ENCODE measurements around the gene FNTB. TPM values are rescaled to one million over a fixed set of nuclear protein-coding genes. Genes with fewer than 3 reads are reported as not detected.

Gene FNTB
- total and polyA plus RNA-seq, 12 donors, result 14.6 to 20.8 (median 16.5) TPM

DNA sequence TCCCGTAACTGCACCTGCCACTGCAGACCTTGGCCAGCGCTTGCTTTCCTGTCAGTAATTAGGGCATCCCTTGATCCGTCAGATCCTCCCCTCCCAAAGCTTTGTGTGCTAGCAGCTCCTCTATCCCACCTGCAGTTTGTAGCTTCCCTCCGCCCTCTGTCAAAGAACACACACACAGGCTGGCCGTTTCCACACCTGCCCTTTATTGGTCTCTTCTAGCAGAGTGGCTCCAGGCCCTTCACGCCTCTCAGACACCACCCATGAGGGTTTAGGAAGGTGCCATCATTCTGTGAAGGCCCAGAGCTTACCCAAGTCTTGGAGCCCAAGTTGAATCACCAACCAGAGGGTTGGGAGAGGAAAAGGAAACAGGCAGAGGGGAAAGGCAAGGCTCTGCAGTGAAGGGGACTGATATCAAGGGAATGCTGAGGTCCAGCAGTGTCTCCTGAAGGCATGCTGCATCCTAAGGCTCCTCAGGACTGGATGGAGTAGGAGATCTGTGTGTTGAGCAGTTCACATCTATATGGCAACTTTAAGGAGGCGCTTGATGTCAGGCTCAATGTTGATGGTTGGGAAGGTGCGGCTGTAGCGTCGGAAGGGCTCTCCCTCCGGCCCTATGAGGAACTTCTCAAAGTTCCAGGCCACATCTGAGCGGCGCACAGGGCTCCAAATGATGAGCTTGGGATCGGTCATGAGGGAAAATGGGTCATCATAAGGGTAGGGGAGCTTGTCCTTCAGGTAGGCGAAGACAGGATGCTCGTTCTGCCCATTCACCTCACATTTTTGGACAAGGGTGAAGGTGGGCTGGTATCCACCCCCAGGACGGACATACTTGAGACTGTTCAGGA is 47.5 kb upstream of the FNTB start:
- peaks cover 0 to 40% (median 21%) of the 10 kb centered on the region in 9 donors for H3K4me1 ChIP-seq
- TF ChIP-seq, protein P1, sequence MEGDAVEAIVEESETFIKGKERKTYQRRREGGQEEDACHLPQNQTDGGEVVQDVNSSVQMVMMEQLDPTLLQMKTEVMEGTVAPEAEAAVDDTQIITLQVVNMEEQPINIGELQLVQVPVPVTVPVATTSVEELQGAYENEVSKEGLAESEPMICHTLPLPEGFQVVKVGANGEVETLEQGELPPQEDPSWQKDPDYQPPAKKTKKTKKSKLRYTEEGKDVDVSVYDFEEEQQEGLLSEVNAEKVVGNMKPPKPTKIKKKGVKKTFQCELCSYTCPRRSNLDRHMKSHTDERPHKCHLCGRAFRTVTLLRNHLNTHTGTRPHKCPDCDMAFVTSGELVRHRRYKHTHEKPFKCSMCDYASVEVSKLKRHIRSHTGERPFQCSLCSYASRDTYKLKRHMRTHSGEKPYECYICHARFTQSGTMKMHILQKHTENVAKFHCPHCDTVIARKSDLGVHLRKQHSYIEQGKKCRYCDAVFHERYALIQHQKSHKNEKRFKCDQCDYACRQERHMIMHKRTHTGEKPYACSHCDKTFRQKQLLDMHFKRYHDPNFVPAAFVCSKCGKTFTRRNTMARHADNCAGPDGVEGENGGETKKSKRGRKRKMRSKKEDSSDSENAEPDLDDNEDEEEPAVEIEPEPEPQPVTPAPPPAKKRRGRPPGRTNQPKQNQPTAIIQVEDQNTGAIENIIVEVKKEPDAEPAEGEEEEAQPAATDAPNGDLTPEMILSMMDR (IDR thresholded peaks at IDR 0.05), result no peak
- no peak overlapping the region for H3K4me3 ChIP-seq
- ATAC-seq, result no peak
- 94 to 96% methylated on average over 17 of the region's 17 CpGs for WGBS, 2 donors
- intact Hi-C loops (cut with DNase I), result no loop called here
- no peaks in the 10 kb centered on the region for H3K27me3 ChIP-seq
- no peak for DNase-seq
- no peak overlapping the region for H3K27ac ChIP-seq
- peaks cover 0 to 89% (median 1%) of the 10 kb centered on the region in 9 donors for H3K36me3 ChIP-seq
- H3K9me3 ChIP-seq, result no peaks in the 10 kb centered on the region

DNA sequence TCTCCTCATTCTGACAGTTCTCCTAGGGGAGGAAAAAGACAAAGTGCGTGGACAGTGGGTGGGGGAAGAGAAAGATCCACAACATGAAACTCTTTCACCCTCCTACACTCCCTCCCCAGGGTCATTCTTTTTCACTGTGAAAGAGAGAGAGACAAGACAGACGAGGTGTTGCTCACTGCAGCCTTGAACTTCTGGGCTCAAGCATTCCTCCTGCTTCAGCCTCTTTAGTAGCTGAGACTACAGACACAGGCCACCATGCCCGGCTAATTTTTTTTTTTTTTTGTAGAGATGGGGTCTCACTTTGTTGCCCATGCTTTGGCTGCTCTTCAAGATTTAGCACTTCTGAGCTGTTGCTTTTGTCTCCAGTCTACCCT is 46.9 kb upstream of the FNTB start:
- Histone ChIP-seq H3K4me3 (no peak overlapping the region), H3K36me3 (peaks cover 0 to 83% (median 0%) of the 10 kb centered on the region in 9 donors), H3K27me3 (no peaks in the 10 kb centered on the region), H3K27ac (no peak overlapping the region), H3K9me3 (no peaks in the 10 kb centered on the region), H3K4me1 (peaks cover 0 to 36% (median 16%) of the 10 kb centered on the region in 9 donors)
- TF ChIP-seq, protein P1 (IDR thresholded peaks at IDR 0.05), result no peak
- ATAC-seq, result no peak
- WGBS, 2 donors, result 84 to 87% methylated on average over 3 of the region's 3 CpGs
- no peak for DNase-seq
- intact Hi-C loops (cut with DNase I), result no loop called here

DNA sequence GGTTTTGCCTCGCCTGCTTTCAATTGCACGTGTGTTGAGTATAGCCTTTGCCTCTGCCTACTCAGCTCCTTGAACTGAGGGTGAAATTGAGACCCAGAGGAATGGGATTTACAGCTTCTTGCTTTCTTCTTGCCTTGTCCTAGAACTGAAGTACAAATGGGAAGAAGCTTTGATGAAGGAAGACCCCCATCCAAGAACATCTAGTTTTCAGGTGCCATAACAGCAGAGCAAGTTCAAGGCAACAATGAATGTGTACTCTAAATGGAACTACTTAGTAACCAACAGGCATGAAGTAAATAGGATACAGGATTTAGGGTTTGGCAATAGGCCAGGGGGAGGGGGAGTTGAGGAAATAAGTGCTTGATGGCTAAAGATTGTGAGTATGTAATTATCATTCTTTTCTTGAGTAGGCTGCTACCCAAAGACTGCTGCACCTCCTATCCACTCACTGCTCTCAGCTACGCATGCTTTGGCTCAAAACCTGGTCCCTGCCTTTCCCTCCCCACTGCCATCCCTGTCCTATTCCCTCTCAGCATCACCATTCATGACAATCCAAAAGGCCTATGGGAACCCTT is 46.3 kb upstream of the FNTB start:
- DNase-seq (no peak), ATAC-seq (no peak)
- intact Hi-C loops (cut with DNase I), result no loop called here
- TF ChIP-seq, protein P1 (IDR thresholded peaks at IDR 0.05), result no peak
- Histone ChIP-seq H3K9me3 (no peaks in the 10 kb centered on the region), H3K4me3 (no peak overlapping the region), H3K27ac (no peak overlapping the region), H3K36me3 (peaks cover 0 to 79% (median 0%) of the 10 kb centered on the region in 9 donors), H3K4me1 (peaks cover 0 to 30% (median 14%) of the 10 kb centered on the region in 9 donors), H3K27me3 (no peaks in the 10 kb centered on the region)
- WGBS, 2 donors, result 95 to 97% methylated on average over 3 of the region's 3 CpGs

DNA sequence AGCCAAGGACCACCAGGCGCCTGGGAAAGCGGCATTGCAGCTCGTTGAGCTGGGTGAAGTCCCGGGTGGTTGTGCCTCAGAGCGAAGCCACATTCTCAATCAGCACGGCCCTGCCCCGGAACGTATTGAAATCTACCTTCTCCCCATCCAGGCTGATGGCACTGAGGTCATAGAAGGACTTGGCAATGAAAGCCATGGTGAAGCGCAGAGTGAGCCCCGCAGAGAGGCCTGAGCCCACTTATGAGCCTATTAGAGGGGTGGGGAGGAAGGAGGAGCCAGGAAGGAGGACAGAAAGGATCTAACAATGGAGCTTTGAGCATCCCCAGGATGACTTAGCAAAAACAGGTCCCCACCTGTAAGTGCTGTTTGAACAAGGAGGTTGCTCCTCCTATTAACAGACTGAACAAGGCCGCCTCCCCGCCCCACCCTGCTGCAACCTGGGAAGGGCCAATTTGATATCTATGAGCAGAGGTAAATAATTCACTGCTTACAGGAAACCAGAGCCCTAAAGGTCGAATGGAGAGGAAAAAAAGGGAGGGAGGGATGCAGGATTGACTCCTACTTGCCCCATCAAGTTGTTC is 44.1 kb upstream of the FNTB start, which contains the start of gene GPX2:
Gene GPX2 (minus strand): TSS at position 215 of the 581 bp plus-strand sequence. CDS start 19 bp downstream, at position 196.
- Histone ChIP-seq H3K27me3 (no peaks in the 10 kb centered on the region), H3K36me3 (peaks cover 0 to 80% (median 0%) of the 10 kb centered on the region in 9 donors), H3K4me1 (peaks cover 0 to 11% (median under 1%) of the 10 kb centered on the region in 9 donors), H3K27ac (no peak within 1 kb of the TSS), H3K9me3 (no peaks in the 10 kb centered on the region), H3K4me3 (no peak within 1 kb of the TSS)
- TF ChIP-seq, protein P1 (IDR thresholded peaks at IDR 0.05), result no peak
- ATAC-seq (no peak), DNase-seq (no peak)
- WGBS, 2 donors, result 89% methylated on average over 13 of the region's 13 CpGs
- intact Hi-C loops (cut with DNase I), result no loop called here
